HG02943 (cell line): ENCODE data around the gene FAM193A.
"Not testable (repeated sequence)": the region's sequence is repeated elsewhere in the genome, so short reads cannot be mapped to it uniquely, and the experiment has no call there.

ENCODE experiments used
- ATAC-seq: cut with Tn5 transposase; IDR thresholded peaks from one replicate; pipeline ENCODE4 v1.9.1; 2021; ENCODE audit warnings: mild to moderate bottlenecking, low read depth, moderate library complexity; ENCODE audit not compliant: unreplicated experiment

FAM193A gene

GRCh38 chr4:2646396-2647149 lies 110.1 kb downstream of the FAM193A start:
- no peak for ATAC-seq

GRCh38 chr4:2647403-2648158 lies 111.1 kb downstream of the FAM193A start:
- no peak for ATAC-seq

GRCh38 chr4:2648159-2648814 lies 111.8 kb downstream of the FAM193A start:
- ATAC-seq, result no peak

- no peak for ATAC-seq
These were observed 113.2 kb downstream of the FAM193A start for GRCh38 chr4:2649604-2650114.

- no peak for ATAC-seq
These were observed 113.8 kb downstream of the FAM193A start for GRCh38 chr4:2650276-2650675.

- no peak for ATAC-seq
These were observed 115.1 kb downstream of the FAM193A start for GRCh38 chr4:2651546-2651945.

GRCh38 chr4:2651998-2652397 lies 115.6 kb downstream of the FAM193A start:
- no peak for ATAC-seq

GRCh38 chr4:2652415-2653160 lies 116.1 kb downstream of the FAM193A start:
- ATAC-seq, result no peak

GRCh38 chr4:2660596-2661211 lies 124.3 kb downstream of the FAM193A start:
- ATAC-seq, result no peak

GRCh38 chr4:2662598-2662997 lies 126.2 kb downstream of the FAM193A start:
- no peak for ATAC-seq

GRCh38 chr4:2663275-2663674 lies 126.8 kb downstream of the FAM193A start:
- ATAC-seq, result no peak

GRCh38 chr4:2666722-2667247 lies 130.3 kb downstream of the FAM193A start:
- no peak for ATAC-seq

- ATAC-seq, result no peak
These were observed 131.0 kb downstream of the FAM193A start for GRCh38 chr4:2667428-2667827.

- ATAC-seq, result no peak
These were observed 134.9 kb downstream of the FAM193A start for GRCh38 chr4:2671267-2671895.

- ATAC-seq, result no peak
These were observed 135.6 kb downstream of the FAM193A start for GRCh38 chr4:2672082-2672481.

- no peak for ATAC-seq
These were observed 136.3 kb downstream of the FAM193A start for GRCh38 chr4:2672700-2673099.

- no peak for ATAC-seq
These were observed 136.7 kb downstream of the FAM193A start for GRCh38 chr4:2673157-2673556.

- ATAC-seq, result not testable (repeated sequence)
These were observed 143.3 kb downstream of the FAM193A start for GRCh38 chr4:2679762-2680161.

- ATAC-seq, result no peak
These were observed 148.0 kb downstream of the FAM193A start for GRCh38 chr4:2684486-2684885.
